ENCODE results near the gene TMA7.

- peak; percentile 30 to 32 for TF ChIP-seq CTCF (conservative IDR thresholded peaks at IDR 0.05 in 1 of 2, IDR thresholded peaks at IDR 0.05 in 1 of 2; ENCODE audit: low read depth in 1 of 2, low read length in 2 of 2)
- TF ChIP-seq EZH2 (IDR thresholded peaks at IDR 0.05; ENCODE audit: low read length, missing control alignments): no peak
Measured at GRCh38 chr3:48472923-48473616, 33.0 kb downstream of the TMA7 start.
